GM19395 (cell line): Measurements from ENCODE around the gene TNS1.

Experiments used
- ATAC-seq: cut with Tn5 transposase; IDR thresholded peaks from one replicate; pipeline ENCODE4 v1.9.1; 2021; ENCODE audit warnings: mild to moderate bottlenecking, moderate library complexity; ENCODE audit not compliant: unreplicated experiment

TNS1 gene

DNA sequence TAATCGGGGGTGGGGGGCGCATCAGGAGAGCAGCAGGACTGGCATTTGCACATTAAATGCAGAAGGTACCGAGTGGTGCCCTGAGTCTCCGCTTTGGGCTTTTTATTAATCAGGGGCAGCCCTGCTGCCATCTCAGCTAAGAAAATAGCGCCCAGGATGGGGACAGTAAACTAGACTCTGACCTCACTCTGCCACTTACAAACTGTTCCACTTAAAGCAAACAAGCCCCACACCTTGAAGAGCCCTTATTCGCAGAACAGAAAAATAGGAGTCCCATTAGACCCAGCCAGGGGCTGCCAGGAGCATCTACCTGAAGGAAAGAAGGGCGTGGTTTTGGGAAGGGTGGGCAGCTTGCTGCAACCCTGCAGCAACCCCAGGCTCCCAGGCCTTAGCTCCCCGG, 165.3 kb downstream of the TNS1 start:
- ATAC-seq: no peak

DNA sequence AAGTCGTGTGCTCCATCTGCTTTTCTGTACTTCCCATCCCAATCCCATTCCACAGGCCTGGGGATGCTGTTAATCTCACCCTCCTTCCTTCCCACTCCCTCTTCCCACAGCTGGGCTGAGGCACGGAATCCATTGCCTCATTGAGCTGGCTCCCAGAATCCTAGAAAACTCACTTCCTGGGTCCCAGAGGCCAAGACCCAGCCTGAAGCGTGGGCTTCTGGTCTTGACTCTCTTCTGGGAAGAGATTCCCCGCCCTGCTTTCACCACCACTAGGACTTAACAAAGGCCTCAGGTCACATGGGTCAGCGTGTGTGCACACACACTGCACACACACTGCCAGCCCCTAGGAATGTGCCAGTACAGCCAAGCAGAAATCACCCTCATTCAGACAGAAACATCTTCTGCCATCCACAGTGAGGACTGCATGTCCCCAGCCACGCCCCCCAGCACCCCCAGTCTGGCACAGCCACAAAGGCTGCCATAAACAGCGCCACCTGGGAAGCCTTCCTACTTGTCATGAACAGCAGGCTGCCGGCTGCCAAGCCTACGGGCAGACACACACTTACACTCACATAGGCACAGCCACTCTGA, 165.8 kb downstream of the TNS1 start:
- no peak for ATAC-seq

DNA sequence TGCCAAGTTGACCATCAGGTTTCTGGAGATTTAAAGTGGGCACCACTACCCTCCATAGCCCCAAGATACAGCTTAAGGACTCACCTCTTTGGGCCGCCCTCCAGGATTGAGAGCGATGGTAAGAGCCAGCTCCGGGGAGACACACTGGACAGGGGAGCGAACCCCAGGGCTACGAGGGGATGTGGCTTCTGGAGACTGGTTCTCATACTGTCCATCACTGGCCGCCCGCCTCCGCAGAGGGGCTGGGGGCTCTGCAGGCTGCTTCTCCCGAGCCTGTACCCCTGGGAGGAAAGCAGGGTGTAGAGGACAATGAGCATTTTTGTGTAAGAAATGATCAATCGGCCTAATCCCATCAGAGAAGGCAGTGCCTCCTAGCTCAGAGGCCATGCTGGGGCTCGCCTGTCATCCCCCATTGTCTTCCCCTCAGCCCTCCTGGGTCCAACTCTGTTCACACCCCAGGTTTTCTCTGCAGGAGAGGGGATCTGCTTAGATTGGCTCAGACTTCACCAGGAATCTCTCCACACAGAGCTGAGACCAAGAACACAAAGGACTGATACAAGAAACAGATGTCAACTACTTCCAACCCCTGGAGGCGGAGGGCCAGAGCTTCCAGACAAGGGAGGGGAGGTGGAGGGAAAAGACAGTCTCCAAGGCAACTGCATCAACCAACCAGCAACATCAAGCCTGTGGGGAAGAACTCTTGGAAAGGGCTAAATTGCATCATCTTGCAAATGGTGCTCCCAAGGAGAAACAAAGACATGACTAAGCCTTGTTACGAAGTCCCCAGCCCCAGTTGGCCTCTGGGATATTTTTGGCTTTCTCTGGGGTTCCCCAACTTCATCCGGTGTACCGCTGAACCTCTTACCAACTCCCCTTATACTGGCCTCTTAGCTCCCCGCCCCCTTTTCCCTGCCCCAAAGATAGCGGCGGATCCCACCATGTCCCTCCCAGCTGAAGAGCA, 166.6 kb downstream of the TNS1 start:
- ATAC-seq: no peak

DNA sequence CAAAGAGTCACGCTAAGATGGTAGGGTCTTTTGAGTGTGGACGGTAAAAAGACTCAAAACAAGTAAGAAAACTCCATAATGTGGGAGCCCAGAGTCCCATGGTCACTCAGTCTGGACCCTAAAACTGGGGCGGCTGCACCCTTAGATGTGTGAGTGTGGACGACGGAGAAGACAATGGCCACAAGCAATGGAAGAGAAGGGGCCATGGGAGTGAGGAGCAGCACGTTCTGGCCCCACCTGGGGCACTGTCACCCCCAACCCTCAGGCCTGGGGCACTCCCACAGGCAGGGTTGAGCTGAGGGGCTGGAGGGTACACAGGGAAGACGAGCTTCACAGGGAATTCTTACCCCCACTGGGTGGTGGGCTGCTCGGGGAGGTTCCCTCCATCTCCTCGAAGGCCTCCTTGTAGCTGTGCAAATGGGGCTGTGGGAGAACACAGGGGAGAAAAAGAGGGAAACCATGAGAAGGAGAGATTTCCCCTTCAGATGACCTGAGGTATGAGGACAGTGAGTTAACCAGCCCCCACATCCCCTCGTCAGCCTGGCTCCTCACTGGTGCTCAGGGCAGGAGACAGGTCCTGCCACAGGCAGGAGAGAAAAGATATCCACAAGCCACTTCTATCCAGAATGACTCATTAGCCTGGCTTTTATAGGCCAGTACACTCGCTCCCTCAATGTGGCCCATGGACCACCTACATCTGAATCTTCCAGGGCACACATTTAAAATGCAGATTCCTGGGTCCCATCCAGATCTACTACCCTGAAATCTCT, 167.9 kb downstream of the TNS1 start:
- no peak for ATAC-seq

DNA sequence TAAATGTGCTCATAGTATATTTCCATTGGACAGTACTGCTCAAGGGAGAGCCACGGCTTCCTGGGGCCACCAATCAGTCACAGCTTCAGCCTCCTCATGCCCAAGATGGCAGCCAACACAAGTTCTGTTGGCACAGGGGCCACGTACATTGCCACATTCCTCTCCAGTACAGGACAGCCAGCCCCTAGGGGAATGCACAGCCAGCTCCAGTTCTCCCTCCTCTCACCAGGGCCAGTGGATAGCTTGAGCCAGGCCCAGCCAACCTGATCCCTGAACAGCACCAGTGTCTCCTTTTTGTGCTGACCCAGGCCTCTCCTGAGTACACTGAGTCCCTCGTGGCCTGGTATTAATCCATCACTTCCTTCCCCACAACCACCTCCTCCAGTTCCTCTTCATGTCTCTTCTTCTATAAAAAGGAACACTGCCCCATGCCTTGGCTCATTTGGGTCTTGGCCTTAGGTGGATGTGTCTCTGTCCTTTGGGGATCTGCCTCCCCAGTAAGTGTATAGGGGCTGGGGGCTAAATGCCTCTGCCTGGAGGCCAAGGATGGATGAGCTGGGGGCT, 168.7 kb downstream of the TNS1 start:
- no peak for ATAC-seq

DNA sequence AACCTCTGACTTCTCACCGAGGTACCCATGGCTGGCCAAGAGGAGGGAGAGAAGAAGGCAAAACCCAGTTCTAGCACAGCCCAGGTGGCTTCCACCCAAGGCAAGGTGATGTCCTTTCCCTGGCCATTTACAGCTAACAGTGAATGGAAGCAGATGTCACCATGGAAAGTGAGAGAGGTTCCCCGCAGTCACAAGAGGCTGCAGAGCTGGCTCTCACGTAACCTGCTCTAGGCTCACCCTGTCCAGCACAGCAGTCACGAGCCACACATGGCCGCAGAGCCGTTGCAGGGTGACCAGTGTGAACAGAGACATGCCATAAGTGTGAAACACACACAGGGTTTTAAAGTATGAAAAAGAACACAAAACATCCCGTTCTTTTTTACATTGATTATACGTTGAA, 169.4 kb downstream of the TNS1 start:
- no peak for ATAC-seq

DNA sequence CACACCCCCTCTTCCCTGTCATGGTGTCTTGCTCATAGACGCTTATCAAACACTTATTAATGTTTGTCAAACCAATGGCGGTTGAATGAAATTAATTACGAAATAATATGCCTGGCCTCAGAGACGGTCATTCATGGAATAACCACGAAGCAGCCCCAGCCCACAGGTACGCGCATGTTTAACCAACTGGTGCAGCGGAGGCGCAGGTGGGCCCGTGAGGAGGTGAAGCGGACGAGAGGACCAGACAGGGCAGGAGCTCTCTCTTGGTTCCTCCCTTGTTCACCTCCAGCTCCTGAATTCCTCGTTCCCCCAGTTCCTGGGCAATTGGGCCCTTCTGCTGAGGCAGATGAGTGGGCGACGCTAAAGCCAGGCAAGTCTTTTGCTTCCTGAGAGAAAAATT, 169.8 kb downstream of the TNS1 start:
- no peak for ATAC-seq

DNA sequence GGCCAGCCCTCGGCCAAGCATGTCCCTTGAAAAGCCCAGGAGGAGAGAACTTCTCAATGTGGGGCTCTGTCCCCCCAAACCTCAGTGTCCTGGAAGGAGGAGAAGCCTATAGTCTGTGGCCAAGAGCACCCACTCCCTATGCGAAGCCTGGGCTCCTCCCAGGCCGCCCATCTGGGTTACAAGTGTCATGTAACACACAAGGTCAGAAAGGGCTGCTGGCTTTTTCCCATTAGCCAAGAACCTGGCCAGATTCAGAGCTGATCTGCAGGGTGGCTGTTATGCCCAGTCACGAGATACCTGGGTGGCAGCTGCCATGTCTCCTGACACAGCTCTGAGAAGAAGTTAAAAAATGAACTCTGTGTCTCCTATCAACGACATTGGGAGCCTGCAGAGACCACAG, 170.7 kb downstream of the TNS1 start:
- no peak for ATAC-seq

DNA sequence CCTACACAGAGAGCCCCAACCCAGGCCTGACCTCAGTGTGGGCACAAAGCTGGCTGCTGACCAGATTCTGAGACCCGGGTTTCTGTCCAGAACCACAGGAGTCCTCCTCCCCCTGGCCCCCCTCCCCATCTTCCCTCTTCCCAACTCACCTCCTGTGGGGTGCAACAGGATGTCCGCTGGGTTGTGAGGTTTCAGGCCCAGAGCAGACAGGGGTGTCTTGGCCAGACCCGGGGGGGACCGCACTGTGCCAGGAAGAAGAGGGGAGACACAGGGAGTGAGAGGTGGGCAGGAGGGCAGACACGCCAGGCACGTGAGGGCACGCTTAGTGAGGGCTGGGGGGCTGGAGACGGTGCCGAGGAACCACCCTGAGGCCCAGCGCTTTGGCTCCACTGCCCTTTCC, 171.5 kb downstream of the TNS1 start:
- no peak for ATAC-seq

DNA sequence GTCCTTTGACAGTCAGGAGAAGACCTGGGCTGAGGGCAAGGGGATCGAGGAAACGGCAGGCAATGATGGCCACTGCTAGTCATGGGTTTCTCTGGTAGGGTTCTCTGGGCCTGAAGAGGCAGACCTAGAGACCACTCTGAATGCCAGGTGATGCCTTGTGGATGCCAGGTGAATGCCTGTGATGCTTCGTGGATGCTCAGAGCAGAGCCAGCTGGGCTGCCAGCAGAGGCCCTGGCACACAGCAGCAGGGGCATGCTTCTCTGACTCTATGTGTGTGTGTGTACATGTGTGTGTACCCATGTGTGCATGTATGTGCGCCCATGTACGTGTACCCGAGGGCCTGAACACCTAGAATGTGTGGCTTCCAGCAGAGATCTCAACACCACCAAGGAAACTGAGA, 172.0 kb downstream of the TNS1 start:
- no peak for ATAC-seq

DNA sequence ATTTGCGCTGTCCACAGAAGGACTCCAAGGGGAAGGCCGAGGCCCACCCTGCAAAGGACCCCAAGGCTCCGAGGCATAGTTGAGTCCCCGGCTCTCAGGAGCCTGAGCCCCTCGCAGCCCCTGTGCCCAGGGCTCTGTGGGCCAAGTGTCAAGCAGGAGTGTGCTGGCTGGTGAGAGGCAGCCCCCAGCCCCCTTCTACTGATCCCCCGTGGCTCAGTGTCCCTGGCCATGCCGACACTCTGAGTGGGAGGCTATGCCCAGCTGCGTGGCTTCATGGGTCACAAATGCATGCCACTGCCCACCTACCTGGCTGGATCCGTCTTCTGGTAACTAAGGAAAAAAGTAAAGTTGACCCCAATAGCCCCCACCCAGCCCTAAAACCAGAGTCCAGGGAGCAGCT, 172.7 kb downstream of the TNS1 start:
- no peak for ATAC-seq

DNA sequence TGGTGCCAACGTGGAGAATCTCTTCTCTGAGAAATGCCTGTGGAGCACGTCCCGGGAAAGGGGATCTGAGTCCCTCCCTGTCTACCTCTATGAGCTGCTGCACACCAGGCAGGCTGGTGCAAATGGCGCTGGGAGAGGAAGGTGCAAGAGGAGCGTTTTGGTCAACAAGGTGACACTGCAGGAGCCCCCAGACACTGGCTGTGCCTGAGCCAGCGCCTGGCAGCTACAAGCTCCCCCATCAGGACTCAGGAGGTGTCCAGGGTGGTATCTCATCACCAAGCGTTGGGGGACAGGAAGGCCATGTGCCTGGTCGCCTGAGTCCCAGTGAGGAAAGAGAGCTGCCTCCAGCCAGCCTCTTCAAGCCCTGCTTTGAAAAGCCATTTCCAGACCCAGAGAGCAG, 173.4 kb downstream of the TNS1 start:
- ATAC-seq: no peak

DNA sequence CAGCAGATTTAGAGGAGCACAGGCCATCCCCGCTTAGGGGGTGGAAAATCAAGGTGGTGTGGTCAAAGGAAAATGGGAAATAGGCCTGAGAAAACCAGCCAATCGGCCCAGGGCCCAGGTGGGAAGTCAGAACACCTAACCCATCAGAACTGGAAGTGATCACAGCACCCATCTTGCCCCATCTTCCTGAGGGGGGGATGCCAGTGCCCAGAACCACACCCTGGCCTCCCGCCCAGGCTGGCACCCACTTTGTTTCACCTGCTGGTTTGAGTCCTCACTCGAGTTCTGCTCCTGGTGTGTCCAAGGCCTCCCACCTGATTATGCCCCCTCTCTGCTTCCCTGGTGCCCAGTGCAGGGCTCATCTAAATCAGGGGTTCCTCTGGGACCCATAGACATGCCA, 174.5 kb downstream of the TNS1 start:
- ATAC-seq: no peak

DNA sequence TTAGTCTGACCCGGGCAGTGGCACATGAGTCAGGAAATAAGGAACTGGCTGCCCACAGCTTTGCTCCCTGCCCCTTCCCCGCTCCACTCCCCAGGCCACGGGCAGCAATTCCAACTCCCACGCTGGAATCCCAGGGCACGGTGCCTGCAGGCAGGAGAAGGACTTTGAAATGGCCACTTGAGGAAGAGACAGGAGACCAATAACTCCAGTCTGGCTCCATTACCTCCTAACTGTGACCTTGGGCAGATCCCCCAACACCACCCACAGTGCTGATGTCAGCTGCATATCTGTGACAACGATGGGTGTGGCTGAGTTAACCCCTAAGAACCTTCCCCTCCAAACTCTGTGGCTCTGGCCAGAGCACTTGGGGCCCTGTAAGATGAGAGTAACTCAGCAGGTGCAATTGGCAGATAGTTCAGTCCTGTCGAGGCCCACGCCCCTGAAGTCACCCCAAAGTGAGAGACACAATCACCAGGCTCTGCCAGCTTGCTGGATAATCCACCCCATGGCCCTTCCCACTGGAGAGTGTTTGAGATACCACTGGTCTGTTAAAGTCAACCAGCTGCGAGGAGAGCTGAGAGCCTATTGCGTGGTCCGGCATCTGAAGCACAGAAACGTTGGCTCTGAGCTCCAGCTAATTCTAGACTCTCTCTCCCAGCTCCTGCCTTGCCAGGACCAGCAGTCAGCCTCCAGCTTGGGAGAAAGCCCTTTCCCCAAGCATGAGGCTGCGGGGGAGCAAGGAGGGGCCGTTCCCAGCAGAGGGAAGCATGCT, 175.2 kb downstream of the TNS1 start:
- no peak for ATAC-seq

DNA sequence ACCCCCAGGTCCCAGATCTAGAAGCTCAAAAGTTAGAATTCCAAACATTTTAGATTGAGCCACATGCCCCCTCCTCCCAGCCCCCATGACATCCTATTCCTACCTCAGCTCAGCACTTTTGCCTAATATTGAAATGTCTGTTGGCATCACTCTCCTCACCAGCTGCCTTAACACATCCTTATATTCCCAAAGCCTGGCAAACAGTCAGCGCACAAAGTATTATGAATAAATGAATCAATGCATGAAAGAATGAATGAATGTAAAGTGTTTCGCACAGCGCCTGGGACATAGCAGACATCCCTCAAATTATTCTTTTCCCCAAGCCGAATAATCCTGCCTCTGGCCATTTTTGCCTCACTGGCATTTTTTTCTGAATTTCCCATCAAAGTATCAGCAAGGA, 175.8 kb downstream of the TNS1 start:
- no peak for ATAC-seq

DNA sequence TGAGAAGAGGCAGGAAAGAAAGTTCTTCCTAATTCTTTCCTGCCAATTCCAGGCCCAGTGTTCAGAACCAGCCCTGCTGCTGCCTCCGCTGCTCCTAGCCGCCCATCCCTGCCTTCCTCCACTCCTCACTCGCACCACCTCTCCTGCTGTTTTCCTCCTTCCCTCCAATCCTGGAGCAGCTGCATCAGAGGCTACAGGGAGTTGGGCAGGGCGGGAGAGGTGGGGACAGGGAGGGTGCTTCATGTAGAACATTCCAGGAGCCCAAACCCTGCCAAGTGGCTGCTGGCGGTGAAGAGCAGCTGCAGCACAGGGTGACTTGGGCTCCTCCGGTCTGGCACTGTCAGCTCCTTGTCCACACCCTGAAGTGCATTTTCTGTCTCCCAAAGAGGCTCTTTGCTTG, 176.3 kb downstream of the TNS1 start:
- ATAC-seq: no peak

DNA sequence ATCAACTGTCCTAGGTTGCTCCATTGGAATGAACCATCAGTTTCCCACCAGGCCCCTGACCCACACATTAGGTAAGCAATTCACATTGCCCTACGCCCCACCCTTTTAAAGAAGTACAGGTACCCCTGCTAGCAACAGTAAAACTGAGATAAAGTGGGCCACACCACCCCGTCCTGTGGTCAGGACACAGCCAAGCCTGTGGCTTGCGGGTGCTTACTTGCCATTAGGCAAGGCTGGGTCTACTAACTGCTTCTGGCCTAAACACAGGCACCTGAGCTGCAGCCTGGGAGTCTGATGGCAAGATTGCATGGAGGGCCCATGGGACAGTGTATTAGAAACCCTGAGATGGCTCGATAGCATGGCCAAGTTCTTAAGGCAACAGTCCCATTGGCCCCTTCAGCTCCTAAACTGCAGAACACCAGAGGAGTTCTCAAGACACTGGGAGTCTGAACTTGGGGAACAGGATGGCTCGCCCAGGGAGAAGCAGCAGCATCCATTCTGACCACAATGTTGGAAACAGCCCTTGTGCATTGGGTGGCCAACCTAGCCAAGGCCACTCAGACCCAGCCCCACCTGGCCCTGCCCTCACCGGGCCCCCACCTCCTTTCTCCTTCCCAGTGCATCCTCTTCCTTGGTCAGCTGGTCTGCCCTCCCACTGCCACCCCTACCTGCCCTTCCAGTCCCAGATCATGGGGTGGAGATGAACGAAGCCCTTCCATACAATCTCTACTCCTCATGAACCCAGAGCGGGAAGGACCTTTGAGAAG, 177.1 kb downstream of the TNS1 start:
- ATAC-seq: no peak

DNA sequence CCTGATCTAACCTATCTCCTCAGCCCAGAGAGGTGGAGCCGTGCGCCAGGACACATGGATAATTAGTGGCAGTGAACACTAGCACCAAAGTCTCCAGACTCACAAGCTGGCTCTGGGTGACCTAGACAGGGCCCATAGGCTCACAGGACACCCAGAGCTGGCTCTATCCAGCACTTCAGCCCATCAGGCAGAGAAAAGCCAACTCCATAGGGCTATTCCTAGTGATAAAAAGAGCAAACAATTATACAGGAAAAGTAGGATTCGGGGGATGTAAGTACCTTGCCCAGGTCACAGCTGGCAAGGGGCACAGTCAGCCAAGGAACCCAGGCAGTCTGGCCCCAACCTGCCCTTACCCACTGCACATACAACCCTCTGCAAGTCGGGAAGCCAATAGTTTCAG, 178.6 kb downstream of the TNS1 start:
- no peak for ATAC-seq

DNA sequence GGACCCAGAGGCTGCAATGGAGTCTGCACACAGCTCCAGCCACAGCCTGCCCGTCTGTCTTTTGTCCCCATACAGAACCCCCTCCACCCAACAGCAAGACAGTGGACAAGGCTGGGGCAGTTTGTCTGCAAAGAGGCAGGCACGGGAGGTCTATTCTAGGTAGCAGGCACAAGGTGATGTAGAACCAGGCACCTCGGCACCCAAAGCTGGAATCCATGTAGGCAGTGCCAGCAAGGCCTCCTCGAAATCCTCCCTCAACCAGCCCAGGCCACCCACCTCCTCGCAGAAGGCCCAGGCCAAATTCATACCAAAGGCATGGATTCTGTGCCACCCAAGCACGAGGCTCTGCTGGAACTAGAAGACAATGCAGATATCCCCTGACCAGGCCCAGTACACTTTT, 179.2 kb downstream of the TNS1 start:
- ATAC-seq: no peak
